Lung (tissue), 5 donors: ENCODE results near the gene GGA2. TPM values are rescaled to one million over a fixed set of nuclear protein-coding genes. Genes with fewer than 3 reads are reported as not detected.

Experiments used
- polyA plus RNA-seq, 2 donors: library from polyadenylated mRNA; stranded (reverse); fragments of 200-250 nt; gene quantifications; one replicate each; pipeline ENCODE4 v1.2.1, GENCODE V29; 2013
- small RNA-seq: library from RNA; depleted of rRNA; stranded (forward); fragments of <200 nt; gene quantifications from one replicate; pipeline ENCODE3, GENCODE V24; 2014; ENCODE audit warnings: low replicate concordance
- total RNA-seq, 2 donors: library from RNA; depleted of rRNA in 1 of 2; stranded (reverse); fragments of >200 nt in 1 of 2; gene quantifications; one replicate each; pipeline ENCODE4 v1.2.1, GENCODE V29; 2014 to 2021
- donor health status: Bipolar disorder and iron deficiency.
- donor health status: healthy.
- donor health status: DM: yes; HTN: yes; CAD: no.

The GGA2 gene
- total and polyA plus RNA-seq, 4 donors: 29.4 to 118 (median 63.9) TPM

Small RNA genes within 50 kb of the gene (small RNA-seq; reads per million reads assigned to genes)
- gene RF00072: not detected

Other genes with a start within 250 kb of the GGA2 start
- 10 to 100 TPM; 16.4 to 58.7 TPM for gene SCNN1B, start 208.2 kb downstream of the GGA2 start, total RNA-seq
- 10 to 100 TPM; 41.2 to 41.4 TPM for gene SCNN1B, start 208.2 kb downstream of the GGA2 start, polyA plus RNA-seq
- 10 to 100 TPM; 24.1 to 34.0 TPM for gene COG7, start 57.3 kb downstream of the GGA2 start, total RNA-seq
- 10 to 100 TPM; 14.9 to 16.0 TPM for gene COG7, start 57.3 kb downstream of the GGA2 start, polyA plus RNA-seq
- 10 to 100 TPM; 25.2 to 25.7 TPM for gene EARS2, start 46.9 kb upstream of the GGA2 start, total RNA-seq
- gene EARS2, start 46.9 kb upstream of the GGA2 start, polyA plus RNA-seq: 10 to 100 TPM; 17.7 to 19.3 TPM
- 10 to 100 TPM; 48.8 to 61.4 TPM for gene UBFD1, start 47.2 kb upstream of the GGA2 start, total RNA-seq
- gene UBFD1, start 47.2 kb upstream of the GGA2 start, polyA plus RNA-seq: 10 to 100 TPM in 1 of 2 donors, 1 to 10 TPM in 1; 8.5 to 13.9 TPM
- 10 to 100 TPM; 67.4 to 83.7 TPM for gene NDUFAB1, start 85.8 kb upstream of the GGA2 start, total RNA-seq
- 100 to 1,000 TPM in 1 of 2 donors, 10 to 100 TPM in 1; 96.5 to 127 TPM for gene NDUFAB1, start 85.8 kb upstream of the GGA2 start, polyA plus RNA-seq
- 10 to 100 TPM in 1 of 2 donors, 1 to 10 TPM in 1; 8.3 to 12.0 TPM for gene PALB2, start 130.8 kb upstream of the GGA2 start, total RNA-seq
- gene PALB2, start 130.8 kb upstream of the GGA2 start, polyA plus RNA-seq: 10 to 100 TPM in 1 of 2 donors, 1 to 10 TPM in 1; 6.3 to 12.9 TPM
- gene DCTN5, start 131.0 kb upstream of the GGA2 start, total RNA-seq: 10 to 100 TPM; 39.0 to 46.2 TPM
- 10 to 100 TPM; 10.5 to 30.4 TPM for gene DCTN5, start 131.0 kb upstream of the GGA2 start, polyA plus RNA-seq
- gene PLK1, start 168.4 kb upstream of the GGA2 start, total RNA-seq: 1 to 10 TPM; 3.2 to 3.3 TPM
- 1 to 10 TPM; 1.9 to 3.6 TPM for gene PLK1, start 168.4 kb upstream of the GGA2 start, polyA plus RNA-seq
- 10 to 100 TPM in 1 of 2 donors, under 1 TPM in 1; 0.46 to 10.6 TPM for gene ERN2, start 202.7 kb upstream of the GGA2 start, total RNA-seq
- 1 to 10 TPM; 2.6 to 4.4 TPM for gene ERN2, start 202.7 kb upstream of the GGA2 start, polyA plus RNA-seq
- gene CHP2, start 244.5 kb upstream of the GGA2 start, total RNA-seq: 1 to 10 TPM in 1 of 2 donors, not detected in 1; 2.0 TPM
- under 1 TPM; 0.06 TPM for gene CHP2, start 244.5 kb upstream of the GGA2 start, polyA plus RNA-seq